ENCODE measurements around the gene SERPINH1. TPM values are rescaled to one million over a fixed set of nuclear protein-coding genes. Genes with fewer than 3 reads are reported as not detected.

Gene SERPINH1
- total and polyA plus RNA-seq, 2 donors (not counting 3 experiments of a cell fraction or from before 2014, with no cell fraction given), result 409 to 816 TPM

DNA sequence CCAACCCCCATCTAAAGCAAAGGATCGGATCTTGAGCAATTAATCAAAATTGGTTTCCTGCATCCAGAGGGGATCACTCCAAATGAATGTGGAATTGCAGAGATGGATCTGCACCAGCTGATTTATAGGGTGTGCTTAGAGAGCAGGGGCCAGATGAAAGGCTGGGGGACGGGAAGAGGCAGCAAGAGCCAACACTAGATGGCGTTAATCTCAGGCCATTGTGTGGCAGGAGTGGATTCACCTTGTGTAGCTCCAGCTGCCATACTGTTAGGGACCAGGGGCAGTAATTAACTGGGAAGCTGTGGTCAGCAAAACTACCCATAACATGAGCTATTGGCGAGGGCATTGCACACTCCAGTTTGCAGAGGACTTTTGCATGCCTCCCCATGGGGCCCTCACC, 35.6 kb downstream of the SERPINH1 start:
- no peaks in the 10 kb centered on the region for H3K79me2 ChIP-seq (ENCODE audit: control insufficient read depth, insufficient read depth, low read length)
- no peak overlapping the region for H3K4me2 ChIP-seq (ENCODE audit: insufficient read depth, low read length)
- no peak overlapping the region for H2AFZ ChIP-seq (ENCODE audit: low read depth, low read length)
- ChIA-PET POLR2A (no interaction called here), CTCF (interaction anchor here (0.6 to 2.2 kb wide), 33 partner anchors 11 to 554 kb away, joined by 3 to 33 read pairs (median 5); partner anchors contain the start of gene MAP6)
- no peak overlapping the region for H3K4me3 ChIP-seq (replicated peaks in 1 of 3; ENCODE audit: insufficient read depth in 1 of 3, low read depth in 1 of 3, low read length in 3 of 3)
- peaks cover 5% of the 10 kb centered on the region for H3K4me1 ChIP-seq (ENCODE audit: control insufficient read depth, extremely low read depth, insufficient read depth, low read length)
- no peaks in the 10 kb centered on the region for H3K9me3 ChIP-seq (replicated peaks; ENCODE audit: control insufficient read depth, insufficient read depth, low read length)
- H3K36me3 ChIP-seq (ENCODE audit: control insufficient read depth in 2 of 2, extremely low read depth in 1 of 2, insufficient read depth in 2 of 2, low read length in 2 of 2), result no peaks in the 10 kb centered on the region
- BruUV-seq (replicated peaks), result no TSS peak
- TF ChIP-seq, protein P1, sequence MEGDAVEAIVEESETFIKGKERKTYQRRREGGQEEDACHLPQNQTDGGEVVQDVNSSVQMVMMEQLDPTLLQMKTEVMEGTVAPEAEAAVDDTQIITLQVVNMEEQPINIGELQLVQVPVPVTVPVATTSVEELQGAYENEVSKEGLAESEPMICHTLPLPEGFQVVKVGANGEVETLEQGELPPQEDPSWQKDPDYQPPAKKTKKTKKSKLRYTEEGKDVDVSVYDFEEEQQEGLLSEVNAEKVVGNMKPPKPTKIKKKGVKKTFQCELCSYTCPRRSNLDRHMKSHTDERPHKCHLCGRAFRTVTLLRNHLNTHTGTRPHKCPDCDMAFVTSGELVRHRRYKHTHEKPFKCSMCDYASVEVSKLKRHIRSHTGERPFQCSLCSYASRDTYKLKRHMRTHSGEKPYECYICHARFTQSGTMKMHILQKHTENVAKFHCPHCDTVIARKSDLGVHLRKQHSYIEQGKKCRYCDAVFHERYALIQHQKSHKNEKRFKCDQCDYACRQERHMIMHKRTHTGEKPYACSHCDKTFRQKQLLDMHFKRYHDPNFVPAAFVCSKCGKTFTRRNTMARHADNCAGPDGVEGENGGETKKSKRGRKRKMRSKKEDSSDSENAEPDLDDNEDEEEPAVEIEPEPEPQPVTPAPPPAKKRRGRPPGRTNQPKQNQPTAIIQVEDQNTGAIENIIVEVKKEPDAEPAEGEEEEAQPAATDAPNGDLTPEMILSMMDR (IDR thresholded peaks at IDR 0.05; ENCODE audit: extremely low read depth in 1 of 2, insufficient read depth in 1 of 2, low read depth in 1 of 2, low read length in 2 of 2), result peak; percentile 52 to 71
- TF ChIP-seq MYC (IDR thresholded peaks at IDR 0.05; ENCODE audit: low read depth, low read length), result no peak
- H3K27me3 ChIP-seq (ENCODE audit: control insufficient read depth in 2 of 2, insufficient read depth in 2 of 2, low read length in 2 of 2), result no peaks in the 10 kb centered on the region
- no peaks in the 10 kb centered on the region for H4K20me1 ChIP-seq (replicated peaks; ENCODE audit: control insufficient read depth, extremely low read depth, insufficient read depth, low read length)
- H3K9me1 ChIP-seq (replicated peaks; ENCODE audit: control insufficient read depth, extremely low read depth, insufficient read depth, low read length), result no peaks in the 10 kb centered on the region
- intact Hi-C loops (cut with micrococcal nuclease) (loop anchor here (1.0 kb wide), 1 partner anchor 109 kb away; no protein-coding TSS in a partner anchor), dilution Hi-C loops (cut with MboI; ENCODE audit: extremely low pct_ligation_motif_present, low sequenced_read_pairs) (no loop called here)
- FAIRE-seq (peak; percentile 68), DNase-seq (ENCODE audit: low read depth, low spot score) (peak; percentile 41)
- H3K27ac ChIP-seq (ENCODE audit: insufficient read depth, low read depth, low read length), result no peak overlapping the region
- no peak overlapping the region for H3K9ac ChIP-seq (replicated peaks; ENCODE audit: extremely low read depth, insufficient read depth, low read length)

DNA sequence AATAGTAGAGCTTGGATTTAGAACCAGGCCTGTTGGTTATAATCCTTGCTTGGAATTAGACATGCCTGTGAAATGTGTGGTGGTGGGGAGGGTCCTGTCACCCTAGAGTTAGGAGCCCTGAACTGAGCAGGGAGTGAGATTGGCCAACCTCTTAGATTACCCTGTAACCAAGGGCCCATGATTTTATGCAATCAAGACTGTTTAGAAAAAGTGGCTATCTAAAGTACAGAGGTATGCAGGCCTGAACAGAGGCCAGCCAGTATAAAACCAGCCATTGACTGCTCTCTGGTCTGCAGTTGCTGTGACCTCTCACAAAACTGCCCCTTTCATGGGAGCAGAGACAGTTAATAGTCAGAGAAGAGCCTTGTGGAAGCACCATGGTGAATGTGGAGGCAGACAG, 36.2 kb downstream of the SERPINH1 start:
- Histone ChIP-seq H3K4me3 (replicated peaks in 1 of 3; ENCODE audit: insufficient read depth in 1 of 3, low read depth in 1 of 3, low read length in 3 of 3) (no peak overlapping the region), H4K20me1 (replicated peaks; ENCODE audit: control insufficient read depth, extremely low read depth, insufficient read depth, low read length) (no peaks in the 10 kb centered on the region), H3K27ac (ENCODE audit: insufficient read depth, low read depth, low read length) (no peak overlapping the region), H3K79me2 (ENCODE audit: control insufficient read depth, insufficient read depth, low read length) (no peaks in the 10 kb centered on the region), H3K9me3 (replicated peaks; ENCODE audit: control insufficient read depth, insufficient read depth, low read length) (no peaks in the 10 kb centered on the region), H3K9me1 (replicated peaks; ENCODE audit: control insufficient read depth, extremely low read depth, insufficient read depth, low read length) (no peaks in the 10 kb centered on the region), H2AFZ (ENCODE audit: low read depth, low read length) (no peak overlapping the region), H3K4me2 (ENCODE audit: insufficient read depth, low read length) (no peak overlapping the region), H3K27me3 (ENCODE audit: control insufficient read depth in 2 of 2, insufficient read depth in 2 of 2, low read length in 2 of 2) (no peaks in the 10 kb centered on the region), H3K36me3 (ENCODE audit: control insufficient read depth in 2 of 2, extremely low read depth in 1 of 2, insufficient read depth in 2 of 2, low read length in 2 of 2) (no peaks in the 10 kb centered on the region), H3K4me1 (ENCODE audit: control insufficient read depth, extremely low read depth, insufficient read depth, low read length) (peaks cover 7% of the 10 kb centered on the region), H3K9ac (replicated peaks; ENCODE audit: extremely low read depth, insufficient read depth, low read length) (no peak overlapping the region)
- DNase-seq (ENCODE audit: low read depth, low spot score) (no peak), FAIRE-seq (no peak)
- ChIA-PET POLR2A (no interaction called here), CTCF (interaction anchor here (0.6 to 2.2 kb wide), 35 partner anchors 10 to 554 kb away, joined by 3 to 33 read pairs (median 5); partner anchors contain the start of gene MAP6)
- no TSS peak for BruUV-seq (replicated peaks)
- TF ChIP-seq, protein P1 (IDR thresholded peaks at IDR 0.05; ENCODE audit: extremely low read depth in 1 of 2, insufficient read depth in 1 of 2, low read depth in 1 of 2, low read length in 2 of 2), result no peak
- TF ChIP-seq, protein P2, sequence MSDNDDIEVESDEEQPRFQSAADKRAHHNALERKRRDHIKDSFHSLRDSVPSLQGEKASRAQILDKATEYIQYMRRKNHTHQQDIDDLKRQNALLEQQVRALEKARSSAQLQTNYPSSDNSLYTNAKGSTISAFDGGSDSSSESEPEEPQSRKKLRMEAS (IDR thresholded peaks at IDR 0.05; ENCODE audit: insufficient read depth, insufficient read length), result no peak
- TF ChIP-seq MYC (IDR thresholded peaks at IDR 0.05; ENCODE audit: low read depth, low read length) (no peak), GATA2 (IDR thresholded peaks at IDR 0.05; ENCODE audit: insufficient read depth, insufficient read length, low read depth, low read length) (no peak), POLR2AphosphoS5 (IDR thresholded peaks at IDR 0.05; ENCODE audit: insufficient read depth, low read depth, low read length) (no peak), FOS (IDR thresholded peaks at IDR 0.05; ENCODE audit: borderline replicate concordance, insufficient read depth, low read length) (no peak), EZH2 (IDR thresholded peaks at IDR 0.05; ENCODE audit: borderline replicate concordance, low read depth, low read length, severe bottlenecking) (no peak), POLR2A (IDR thresholded peaks at IDR 0.05; ENCODE audit: low read depth, low read length) (no peak), JUN (IDR thresholded peaks at IDR 0.05; ENCODE audit: borderline replicate concordance, insufficient read depth, insufficient read length, low read depth) (no peak)
- intact Hi-C loops (cut with micrococcal nuclease), result no loop called here
- dilution Hi-C loops (cut with MboI; ENCODE audit: extremely low pct_ligation_motif_present, low sequenced_read_pairs), result no loop called here
